ENCODE results near the gene WDPCP. TPM values are rescaled to one million over a fixed set of nuclear protein-coding genes. Genes with fewer than 3 reads are reported as not detected.

Gene WDPCP
- total and polyA plus RNA-seq, 2 of the 13 experiments (the other 11 are each of a cell fraction or from before 2014, with no cell fraction given): 2.9 to 5.2 TPM

- in situ Hi-C loops (cut with HindIII; ENCODE audit: extremely low pct_ligation_motif_present, low pct_unique_long_range_greater_than_20kb) (no loop called here), intact Hi-C loops (cut with micrococcal nuclease; ENCODE audit: unreplicated experiment) (no loop called here)
- H3K4me2 ChIP-seq (ENCODE audit: low read depth, low read length): no peak overlapping the region
- POLR2A ChIA-PET: no interaction called here
- FAIRE-seq (no peak), ATAC-seq (no peak), DNase-seq (ENCODE audit: low spot score) (no peak)
- BruUV-seq (replicated peaks): no TSS peak
- H4K20me1 ChIP-seq (ENCODE audit: insufficient read depth, low read length): no peaks in the 10 kb centered on the region
- no peak overlapping the region for H2AFZ ChIP-seq (ENCODE audit: low read length)
- H3K9me3 ChIP-seq (ENCODE audit: low read length): peaks cover 17% of the 10 kb centered on the region; the same call in 1 of the 2 replicates
- no peaks in the 10 kb centered on the region for H3K27me3 ChIP-seq (ENCODE audit: control insufficient read depth in 1 of 2, insufficient read depth in 2 of 2, low read length in 2 of 2)
- no peaks in the 10 kb centered on the region for H3K36me3 ChIP-seq (replicated peaks in 1 of 2; ENCODE audit: control insufficient read depth in 1 of 2, insufficient read depth in 2 of 2, low read length in 2 of 2)
- H3K4me1 ChIP-seq (ENCODE audit: insufficient read depth, low read length): no peaks in the 10 kb centered on the region
- no peak overlapping the region for H3K27ac ChIP-seq (ENCODE audit: extremely low read length, insufficient read depth, low read length)
- no peak overlapping the region for H3K4me3 ChIP-seq (replicated peaks in 1 of 3; ENCODE audit: insufficient read depth in 1 of 3, low read depth in 2 of 3, low read length in 3 of 3)
- CTCF ChIA-PET (ENCODE audit: low intra/inter-chr PET ratio, low total read pairs): no interaction called here
- no peaks in the 10 kb centered on the region for H3K79me2 ChIP-seq (ENCODE audit: insufficient read depth, low read length)
- no peak overlapping the region for H3K9ac ChIP-seq (ENCODE audit: insufficient read depth, low read depth, low read length)
- no peak for TF ChIP-seq ZNF335 (CRISPR knock-in tag; IDR thresholded peaks at IDR 0.05)
- TF ChIP-seq ZNF142 (CRISPR knock-in tag; IDR thresholded peaks at IDR 0.05): no peak
- no peak for TF ChIP-seq SP2 (CRISPR knock-in tag; IDR thresholded peaks at IDR 0.05)
- no peak for TF ChIP-seq ARNTL (CRISPR knock-in tag; IDR thresholded peaks at IDR 0.05)
- TF ChIP-seq ZFP62 (CRISPR knock-in tag; IDR thresholded peaks at IDR 0.05): no peak
- no peak for TF ChIP-seq PITX1 (CRISPR knock-in tag; IDR thresholded peaks at IDR 0.05)
- TF ChIP-seq PTBP1 (IDR thresholded peaks at IDR 0.05; ENCODE audit: low read depth, low read length, poor library complexity, severe bottlenecking): no peak
- TF ChIP-seq ZUFSP (CRISPR knock-in tag; IDR thresholded peaks at IDR 0.05; ENCODE audit: borderline replicate concordance): no peak
- no peak for TF ChIP-seq ZNF280D (CRISPR knock-in tag; IDR thresholded peaks at IDR 0.05)
- no peak for TF ChIP-seq ARNT (IDR thresholded peaks at IDR 0.05)
- TF ChIP-seq ZBTB37 (CRISPR knock-in tag; IDR thresholded peaks at IDR 0.05): no peak
Measured at GRCh38 chr2:63562751-63563150, 25.5 kb downstream of the WDPCP start.

Measured in HepG2 (cell line).